Tibial nerve (tissue), 3 donors: ENCODE results near the gene ACSL5.

Experiments
- CTCF ChIP-seq, 5 experiments: fragments of 200-600 bp in 3 of 5; fragments of 450-650 bp in 2 of 5; sonication (generic) in 3 of 5; IDR thresholded peaks; one replicate each; pipeline ENCODE4 v1.5.1; 2016 to 2019; ENCODE audit warnings: antibody characterized with exemption in 5 of 5, mild to moderate bottlenecking in 3 of 5, moderate library complexity in 2 of 5
- POLR2A ChIP-seq, 2 donors: fragments of 450-650 bp; IDR thresholded peaks; one replicate each; pipeline ENCODE4 v1.6.1; 2017; ENCODE audit warnings: antibody characterized with exemption in 2 of 2, mild to moderate bottlenecking in 2 of 2, moderate library complexity in 2 of 2

- TF ChIP-seq POLR2A (IDR thresholded peaks at IDR 0.05), result no peak
- no peak for TF ChIP-seq CTCF (IDR thresholded peaks at IDR 0.05)
These were observed 30.7 kb upstream of the ACSL5 start for GRCh38 chr10:112343056-112343806.
